Suppressor macrophage treated with lipopolysaccharide for 1 hour (primary cell): ENCODE measurements around the gene EHBP1L1.
"Not testable (repeated sequence)": the region's sequence is repeated elsewhere in the genome, so short reads cannot be mapped to it uniquely, and the experiment has no call there.

ENCODE experiments used
- DNase-seq, 3 donors: peaks; one replicate each; pipeline ENCODE4 v3.0.0-alpha.2; 2020 to 2022

Gene EHBP1L1

DNA sequence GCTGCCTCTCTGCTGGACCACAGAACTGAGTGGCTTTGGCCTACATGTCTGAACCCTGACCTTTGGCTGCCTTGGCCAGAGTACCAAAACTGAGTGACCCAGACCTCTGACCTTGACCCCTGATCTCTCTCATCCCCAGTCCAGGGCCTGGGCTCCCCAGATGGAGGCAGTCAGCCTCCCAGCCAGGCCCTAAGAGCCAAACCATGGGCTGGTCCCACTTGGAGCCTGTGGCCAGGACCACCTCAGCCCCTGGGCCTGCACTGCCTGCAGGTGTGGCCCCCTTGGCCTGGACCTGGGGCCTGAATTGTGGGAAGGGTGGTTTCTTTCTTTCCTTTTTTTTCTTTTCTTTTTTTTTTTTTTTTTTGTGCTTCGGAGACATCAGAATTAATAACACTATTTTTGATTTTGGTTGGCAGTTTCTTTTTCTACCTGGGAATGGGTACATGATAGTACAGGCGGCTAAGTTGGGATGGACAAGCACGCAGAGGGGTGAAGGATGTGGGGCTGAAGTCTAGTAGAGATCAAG lies 61.2 kb downstream of the EHBP1L1 start:
- no peak for DNase-seq

- peak; percentile 95 to 96 (median 95) for DNase-seq
Observed at GRCh38 chr11:65637794-65638419, 62.1 kb downstream of the EHBP1L1 start, which contains the start of gene SIPA1. Gene SIPA1 (plus strand): TSS chr11:65638101. CDS start chr11:65640922, 2,821 bp downstream.

- not testable (repeated sequence) for DNase-seq
Observed at GRCh38 chr11:65639228-65639597, 63.4 kb downstream of the EHBP1L1 start.

- DNase-seq: peak in 1 of 3 donors; percentile 36
Observed at GRCh38 chr11:65639623-65640482, 64.0 kb downstream of the EHBP1L1 start.

GRCh38 chr11:65640483-65641296 lies 64.8 kb downstream of the EHBP1L1 start:
- peak; percentile 58 to 69 (median 59) for DNase-seq

GRCh38 chr11:65641297-65642013 lies 65.6 kb downstream of the EHBP1L1 start:
- DNase-seq: no peak
